Fibroblast of mammary gland (primary cell): ENCODE results near the gene ZIM2.
"Not testable (repeated sequence)": the region's sequence is repeated elsewhere in the genome, so short reads cannot be mapped to it uniquely, and the experiment has no call there.

ENCODE experiments used
- DNase-seq: peaks from one replicate; pipeline ENCODE4 v3.0.0-alpha.2; 2010; ENCODE audit warnings: low read depth
- H3K4me3 ChIP-seq: 2 replicates; pipeline ENCODE4 v1.5.1; 2011; ENCODE audit warnings: low read depth, mild to moderate bottlenecking, low read length, moderate library complexity; ENCODE audit not compliant: control insufficient read depth
- CTCF ChIP-seq: conservative IDR thresholded peaks from 2 replicates; pipeline ENCODE4 v1.5.1; 2011; ENCODE audit warnings: low read depth, low read length, inconsistent platforms; ENCODE audit not compliant: control insufficient read depth, insufficient read depth

Gene ZIM2

GRCh38 chr19:56874530-56874929 lies 34.0 kb upstream of the ZIM2 start:
- no peak for DNase-seq
- TF ChIP-seq CTCF: no peak
- H3K4me3 ChIP-seq: no peak overlapping the region

- no peak for DNase-seq
- no peak overlapping the region for H3K4me3 ChIP-seq
- no peak for TF ChIP-seq CTCF
Observed at GRCh38 chr19:56873493-56873892, 33.0 kb upstream of the ZIM2 start.

- no peak for DNase-seq
- no peak overlapping the region for H3K4me3 ChIP-seq
- no peak for TF ChIP-seq CTCF
Observed at GRCh38 chr19:56869886-56870285, 29.4 kb upstream of the ZIM2 start.

GRCh38 chr19:56868446-56868845 lies 27.9 kb upstream of the ZIM2 start:
- DNase-seq: no peak
- no peak overlapping the region for H3K4me3 ChIP-seq
- TF ChIP-seq CTCF: no peak

- H3K4me3 ChIP-seq: no peak overlapping the region
- TF ChIP-seq CTCF: no peak
- no peak for DNase-seq
Observed at GRCh38 chr19:56866538-56866937, 26.0 kb upstream of the ZIM2 start.

- no peak overlapping the region for H3K4me3 ChIP-seq
- no peak for DNase-seq
- TF ChIP-seq CTCF: no peak
Observed at GRCh38 chr19:56864443-56865125, 24.1 kb upstream of the ZIM2 start.

GRCh38 chr19:56862741-56863140 lies 22.2 kb upstream of the ZIM2 start:
- no peak overlapping the region for H3K4me3 ChIP-seq
- no peak for TF ChIP-seq CTCF
- DNase-seq: no peak

GRCh38 chr19:56860409-56860808 lies 19.9 kb upstream of the ZIM2 start:
- H3K4me3 ChIP-seq: not testable (repeated sequence)

More at GRCh38 chr19:56860409-56860808, 19.9 kb upstream of the ZIM2 start:
- DNase-seq: not testable (repeated sequence)
